GM21515 (cell line): Measurements from ENCODE around the gene ASCC2.

Source experiments
- ATAC-seq: cut with Tn5 transposase; IDR thresholded peaks from one replicate; pipeline ENCODE4 v1.9.1; 2021; ENCODE audit not compliant: unreplicated experiment

Gene ASCC2

GRCh38 chr22:29819501-29819900, 18.6 kb downstream of the ASCC2 start:
- ATAC-seq: no peak

- ATAC-seq: no peak
Measured at GRCh38 chr22:29817724-29818123, 20.4 kb downstream of the ASCC2 start.

GRCh38 chr22:29816980-29817379, 21.1 kb downstream of the ASCC2 start:
- no peak for ATAC-seq

GRCh38 chr22:29816539-29816938, 21.5 kb downstream of the ASCC2 start:
- no peak for ATAC-seq

- no peak for ATAC-seq
Measured at GRCh38 chr22:29816128-29816527, 21.9 kb downstream of the ASCC2 start.

- ATAC-seq: no peak
Measured at GRCh38 chr22:29815580-29815979, 22.5 kb downstream of the ASCC2 start.

- no peak for ATAC-seq
Measured at GRCh38 chr22:29814003-29814402, 24.1 kb downstream of the ASCC2 start.

- no peak for ATAC-seq
Measured at GRCh38 chr22:29813563-29813962, 24.5 kb downstream of the ASCC2 start.

GRCh38 chr22:29813126-29813525, 24.9 kb downstream of the ASCC2 start:
- no peak for ATAC-seq

GRCh38 chr22:29811377-29811776, 26.7 kb downstream of the ASCC2 start:
- no peak for ATAC-seq

- no peak for ATAC-seq
Measured at GRCh38 chr22:29810216-29810615, 27.9 kb downstream of the ASCC2 start.

GRCh38 chr22:29806196-29806595, 31.9 kb downstream of the ASCC2 start:
- ATAC-seq: no peak

GRCh38 chr22:29804985-29805384, 33.1 kb downstream of the ASCC2 start:
- ATAC-seq: no peak

GRCh38 chr22:29803190-29803589, 34.9 kb downstream of the ASCC2 start:
- no peak for ATAC-seq

GRCh38 chr22:29801796-29802195, 36.3 kb downstream of the ASCC2 start:
- no peak for ATAC-seq

GRCh38 chr22:29801153-29801552, 36.9 kb downstream of the ASCC2 start:
- no peak for ATAC-seq

- no peak for ATAC-seq
Measured at GRCh38 chr22:29799217-29799680, 38.8 kb downstream of the ASCC2 start.

- no peak for ATAC-seq
Measured at GRCh38 chr22:29798801-29799200, 39.3 kb downstream of the ASCC2 start.

GRCh38 chr22:29798318-29798717, 39.8 kb downstream of the ASCC2 start:
- no peak for ATAC-seq

GRCh38 chr22:29797351-29797750, 40.7 kb downstream of the ASCC2 start:
- ATAC-seq: no peak

- no peak for ATAC-seq
Measured at GRCh38 chr22:29795663-29796062, 42.4 kb downstream of the ASCC2 start.

- ATAC-seq: no peak
Measured at GRCh38 chr22:29793396-29793795, 44.7 kb downstream of the ASCC2 start.

GRCh38 chr22:29790061-29790460, 48.0 kb downstream of the ASCC2 start:
- no peak for ATAC-seq
